Neuronal stem cell (in vitro differentiated cells): ENCODE results near the gene MTHFD2L.
"Not testable (repeated sequence)": the region's sequence is repeated elsewhere in the genome, so short reads cannot be mapped to it uniquely, and the experiment has no call there.

Experiments
- DNase-seq: peaks from one replicate; pipeline ENCODE4 v3.0.0-alpha.2; 2013; ENCODE audit warnings: low spot score
- H2AFZ ChIP-seq: one replicate; pipeline ENCODE4 v1.6.1; 2013; ENCODE audit warnings: mild to moderate bottlenecking, low read length, inconsistent platforms
- H2AK5ac ChIP-seq: 2 replicates; pipeline ENCODE4 v1.6.1; 2013; ENCODE audit warnings: low read depth, mild to moderate bottlenecking, inconsistent platforms, low read length, moderate library complexity, mixed read lengths
- H2BK120ac ChIP-seq: 2 replicates; pipeline ENCODE4 v1.6.1; 2013; ENCODE audit warnings: low read depth, mild to moderate bottlenecking, inconsistent platforms, low read length, moderate library complexity, mixed read lengths
- H2BK12ac ChIP-seq: one replicate; pipeline ENCODE4 v1.6.1; 2013; ENCODE audit warnings: low read length, inconsistent platforms
- H2BK15ac ChIP-seq: 2 replicates; pipeline ENCODE4 v1.6.1; 2013; ENCODE audit warnings: mild to moderate bottlenecking, low read length, inconsistent platforms, mixed read lengths
- H2BK5ac ChIP-seq: one replicate; pipeline ENCODE4 v1.6.1; 2013; ENCODE audit warnings: inconsistent platforms, mild to moderate bottlenecking, low read length, moderate library complexity
- H3K14ac ChIP-seq: one replicate; pipeline ENCODE4 v1.6.1; 2013; ENCODE audit warnings: low read length, inconsistent platforms
- H3K18ac ChIP-seq: 2 replicates; pipeline ENCODE4 v1.6.1; 2013; ENCODE audit warnings: low read length, inconsistent platforms
- H3K23ac ChIP-seq: 2 replicates; pipeline ENCODE4 v1.6.1; 2013; ENCODE audit warnings: low read depth, mild to moderate bottlenecking, mixed read lengths, low read length, inconsistent platforms; ENCODE audit not compliant: poor library complexity
- H3K27ac ChIP-seq: replicated peaks from 3 replicates; pipeline ENCODE4 v1.5.1; 2013; ENCODE audit warnings: low read length, inconsistent platforms
- H3K27me3 ChIP-seq, 3 experiments: 2 replicates each; pipeline ENCODE4 v1.6.1; 2013; ENCODE audit warnings: low read length in 3 of 3, mild to moderate bottlenecking in 2 of 3, inconsistent platforms in 1 of 3, low read depth in 1 of 3, mixed read lengths in 1 of 3, moderate library complexity in 1 of 3; ENCODE audit not compliant: control insufficient read depth in 3 of 3, insufficient read depth in 3 of 3
- H3K36me3 ChIP-seq, 2 donors: replicated peaks in 1 of 2; 2 replicates each; pipeline ENCODE4 v1.6.1; 2013; ENCODE audit warnings: low read length in 2 of 2; ENCODE audit not compliant: control insufficient read depth in 2 of 2, insufficient read depth in 2 of 2
- H3K4ac ChIP-seq: 2 replicates; pipeline ENCODE4 v1.6.1; 2013; ENCODE audit warnings: inconsistent platforms, mild to moderate bottlenecking, low read length, moderate library complexity
- H3K4me1 ChIP-seq, 2 donors: 1 replicate in 1 of 2; 2 replicates in 1 of 2; pipeline ENCODE4 v1.6.1; 2013; ENCODE audit warnings: low read length in 2 of 2, low read depth in 1 of 2; ENCODE audit not compliant: control insufficient read depth in 2 of 2, insufficient read depth in 1 of 2
- H3K4me2 ChIP-seq: one replicate; pipeline ENCODE4 v1.6.1; 2013; ENCODE audit warnings: mild to moderate bottlenecking, low read length, inconsistent platforms; ENCODE audit not compliant: insufficient read depth, poor library complexity, severe bottlenecking
- H3K4me3 ChIP-seq, 2 donors: 2 replicates each; pipeline ENCODE4 v1.5.1; 2013; ENCODE audit warnings: low read length in 2 of 2, mild to moderate bottlenecking in 2 of 2, inconsistent platforms in 1 of 2, moderate library complexity in 1 of 2
- H3K79me1 ChIP-seq: one replicate; pipeline ENCODE4 v1.6.1; 2013; ENCODE audit warnings: low read depth, mild to moderate bottlenecking, inconsistent platforms, low read length, moderate library complexity
- H3K9ac ChIP-seq: one replicate; pipeline ENCODE4 v1.6.1; 2013; ENCODE audit warnings: mild to moderate bottlenecking, low read depth, low read length, inconsistent platforms; ENCODE audit not compliant: poor library complexity
- H3K9me3 ChIP-seq, 2 donors: replicated peaks in 1 of 2; 2 replicates each; pipeline versions ENCODE3 to v1.6.1; 2013; ENCODE audit warnings: low read length in 2 of 2, mild to moderate bottlenecking in 2 of 2, inconsistent platforms in 1 of 2, low read depth in 1 of 2, mixed read lengths in 1 of 2, moderate library complexity in 1 of 2; ENCODE audit not compliant: control insufficient read depth in 2 of 2, insufficient read depth in 1 of 2
- H4K8ac ChIP-seq: one replicate; pipeline ENCODE4 v1.6.1; 2013; ENCODE audit warnings: low read depth, mild to moderate bottlenecking, inconsistent platforms, low read length, moderate library complexity
- H4K91ac ChIP-seq: one replicate; pipeline ENCODE4 v1.6.1; 2013; ENCODE audit warnings: low read length, low read depth, mild to moderate bottlenecking, inconsistent platforms; ENCODE audit not compliant: poor library complexity
- WGBS, 2 donors: extraction: QIAGEN DNeasy Blood & Tissue Kit; methylation state at CpG; one replicate each; pipeline ENCODE4 v1.1.7; 2013; ENCODE audit warnings: missing lambda C conversion rate in 2 of 2, mixed read lengths in 1 of 2; ENCODE audit not compliant: insufficient read length in 2 of 2, insufficient replicate concordance in 1 of 2; ENCODE audit errors: extremely low coverage in 2 of 2; 5-methylcytosine and 5-hydroxymethylcytosine counted together

MTHFD2L gene

GRCh38 chr4:74127745-74128144 is 30.2 kb upstream of the MTHFD2L start:
- no peak overlapping the region for H2BK12ac ChIP-seq
- H2AK5ac ChIP-seq, result no peak overlapping the region
- no peak overlapping the region for H2BK5ac ChIP-seq
- no peak overlapping the region for H2BK120ac ChIP-seq
- no peaks in the 10 kb centered on the region for H3K79me1 ChIP-seq
- H2AFZ ChIP-seq, result no peak overlapping the region
- H3K4me2 ChIP-seq, result no peak overlapping the region
- H3K4ac ChIP-seq, result no peak overlapping the region
- no peak overlapping the region for H3K9ac ChIP-seq
- no peak overlapping the region for H3K23ac ChIP-seq
- DNase-seq, result no peak
- H2BK15ac ChIP-seq, result no peak overlapping the region
- H3K4me1 ChIP-seq, result peaks cover 0 to 2% of the 10 kb centered on the region in 2 donors
- H3K18ac ChIP-seq, result no peak overlapping the region
- H3K4me3 ChIP-seq, result no peak overlapping the region
- H3K27ac ChIP-seq, result no peak overlapping the region
- WGBS, 2 donors, result no CpG with 5 or more reads among the region's 4 CpGs
- H4K91ac ChIP-seq, result no peak overlapping the region
- no peaks in the 10 kb centered on the region for H3K27me3 ChIP-seq
- H3K36me3 ChIP-seq, result no peaks in the 10 kb centered on the region
- H3K9me3 ChIP-seq, result peaks cover 0 to 12% of the 10 kb centered on the region in 2 donors
- H3K14ac ChIP-seq, result no peak overlapping the region
- H4K8ac ChIP-seq, result no peak overlapping the region

DNA sequence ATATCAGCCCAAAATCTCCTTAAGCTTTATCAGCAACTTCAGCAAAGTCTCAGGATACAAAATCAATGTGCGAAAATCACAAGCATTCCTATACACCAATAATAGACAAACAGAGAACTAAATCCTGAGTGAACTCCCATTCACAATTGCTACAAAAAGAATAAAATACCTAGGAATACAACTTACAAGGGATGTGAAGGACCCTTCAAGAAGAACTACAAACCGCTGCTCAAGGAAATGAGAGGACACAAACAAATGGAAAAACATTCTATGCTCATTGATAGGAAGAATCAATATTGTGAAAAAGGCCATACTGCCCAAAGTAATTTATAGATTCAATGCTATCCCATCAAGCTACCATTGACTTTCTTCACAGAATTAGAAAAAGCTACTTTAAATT is 27.1 kb upstream of the MTHFD2L start:
- H2BK15ac ChIP-seq, H3K4me1 ChIP-seq, H2AFZ ChIP-seq, H3K79me1 ChIP-seq, H3K9ac ChIP-seq, H4K91ac ChIP-seq, H3K36me3 ChIP-seq, H4K8ac ChIP-seq, DNase-seq, H3K4me2 ChIP-seq, H2AK5ac ChIP-seq, H3K4ac ChIP-seq, H3K27me3 ChIP-seq, H2BK12ac ChIP-seq, H2BK120ac ChIP-seq, H3K23ac ChIP-seq, H3K4me3 ChIP-seq, H3K18ac ChIP-seq, H2BK5ac ChIP-seq, H3K14ac ChIP-seq, H3K27ac ChIP-seq: not testable (repeated sequence)
- H3K9me3 ChIP-seq, result peaks cover 0 to 12% of the 10 kb centered on the region in 2 donors
- WGBS, 2 donors, result no CpG with 5 or more reads among the region's 2 CpGs

DNA sequence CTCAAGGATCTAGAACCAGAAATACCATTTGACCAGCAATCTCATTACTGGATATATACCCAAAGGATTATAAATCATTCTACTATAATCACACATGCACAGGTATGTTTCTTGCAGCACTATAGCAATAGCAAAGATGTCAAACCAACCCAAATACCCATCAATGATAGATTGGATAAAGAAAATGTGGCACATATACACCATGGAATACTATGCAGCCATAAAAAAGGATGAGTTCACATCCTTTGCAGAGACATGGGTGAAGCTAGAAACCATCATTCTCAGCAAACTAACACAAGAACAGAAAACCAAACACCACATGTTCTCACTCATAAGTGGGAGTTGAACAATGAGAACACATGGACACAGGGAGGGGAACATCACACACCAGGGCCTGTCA is 25.7 kb upstream of the MTHFD2L start:
- H2BK12ac ChIP-seq, H3K4me3 ChIP-seq, H3K27ac ChIP-seq, H3K4me2 ChIP-seq, H2BK5ac ChIP-seq, H3K36me3 ChIP-seq, H3K4me1 ChIP-seq, H2BK15ac ChIP-seq, H2AK5ac ChIP-seq, DNase-seq, H3K4ac ChIP-seq, H3K27me3 ChIP-seq, H3K18ac ChIP-seq, H3K79me1 ChIP-seq, H3K9ac ChIP-seq, H2AFZ ChIP-seq, H4K8ac ChIP-seq, H3K23ac ChIP-seq, H2BK120ac ChIP-seq, H3K14ac ChIP-seq, H4K91ac ChIP-seq: not testable (repeated sequence)
- H3K9me3 ChIP-seq, result peaks cover 0 to 19% of the 10 kb centered on the region in 2 donors

DNA sequence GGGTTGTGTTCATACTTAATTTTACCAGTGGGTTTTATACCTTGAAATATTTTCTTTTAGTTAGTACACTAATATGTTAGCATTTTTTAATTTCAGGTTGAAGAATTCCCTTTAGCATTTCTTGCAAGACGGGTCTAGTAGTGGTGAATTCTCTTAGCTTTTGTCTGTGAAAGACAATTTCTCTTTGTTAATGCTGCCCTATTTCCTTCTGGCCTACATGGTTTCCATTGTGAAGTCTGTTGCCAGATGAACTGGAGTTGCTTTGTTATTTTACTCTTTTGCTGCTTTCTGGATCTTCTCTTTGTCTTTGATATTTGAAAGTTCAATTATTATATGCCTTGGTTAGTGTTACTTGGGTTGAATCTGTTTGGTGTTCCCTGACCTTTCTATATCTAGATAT is 25.0 kb upstream of the MTHFD2L start:
- peaks cover 0 to 3% of the 10 kb centered on the region in 2 donors for H3K4me1 ChIP-seq
- H2BK5ac ChIP-seq, result no peak overlapping the region
- H4K91ac ChIP-seq, result no peak overlapping the region
- no peak overlapping the region for H3K4me3 ChIP-seq
- H3K4ac ChIP-seq, result no peak overlapping the region
- no peak overlapping the region for H3K9ac ChIP-seq
- H2AK5ac ChIP-seq, result no peak overlapping the region
- H2BK12ac ChIP-seq, result no peak overlapping the region
- peak overlapping the region; percentile 21 for H2AFZ ChIP-seq
- no peak overlapping the region for H3K4me2 ChIP-seq
- no peak overlapping the region for H2BK120ac ChIP-seq
- H3K23ac ChIP-seq, result no peak overlapping the region
- no peak overlapping the region for H4K8ac ChIP-seq
- H3K18ac ChIP-seq, result no peak overlapping the region
- no peak overlapping the region for H2BK15ac ChIP-seq
- DNase-seq, result no peak
- no peaks in the 10 kb centered on the region for H3K79me1 ChIP-seq
- peaks cover 0 to 19% of the 10 kb centered on the region in 2 donors for H3K9me3 ChIP-seq
- no CpG with 5 or more reads among the region's 1 CpG for WGBS, 2 donors
- no peak overlapping the region for H3K14ac ChIP-seq
- H3K36me3 ChIP-seq, result no peaks in the 10 kb centered on the region
- no peak overlapping the region for H3K27ac ChIP-seq
- H3K27me3 ChIP-seq, result no peaks in the 10 kb centered on the region
